ENCODE measurements around the gene DZIP1.

Gene DZIP1

GRCh38 chr13:95541911-95542474 is 102.5 kb downstream of the DZIP1 start:
- DNase-seq (ENCODE audit: low read depth) = no peak

GRCh38 chr13:95541308-95541707 is 103.2 kb downstream of the DZIP1 start:
- DNase-seq (ENCODE audit: low read depth) = no peak

GRCh38 chr13:95540888-95541287 is 103.6 kb downstream of the DZIP1 start:
- no peak for DNase-seq (ENCODE audit: low read depth)

- peak; percentile 40 for DNase-seq (ENCODE audit: low read depth)
Observed at GRCh38 chr13:95536632-95537241, 107.8 kb downstream of the DZIP1 start.

GRCh38 chr13:95535243-95535642 is 109.3 kb downstream of the DZIP1 start:
- peak; percentile 53 for DNase-seq (ENCODE audit: low read depth)

- no peak for DNase-seq (ENCODE audit: low read depth)
Observed at GRCh38 chr13:95533545-95534160, 110.9 kb downstream of the DZIP1 start.

GRCh38 chr13:95530178-95530577 is 114.3 kb downstream of the DZIP1 start:
- peak; percentile 13 for DNase-seq (ENCODE audit: low read depth)

Measured in EH (cell line).